ENCODE results near the gene CRELD1. TPM values are rescaled to one million over a fixed set of nuclear protein-coding genes. Genes with fewer than 3 reads are reported as not detected.
A peak's percentile ranks its signal among the peaks of the same experiment; 100 is the strongest.

CRELD1 gene
- total and polyA plus RNA-seq, 2 of the 13 experiments (the other 11 are each of a cell fraction or from before 2014, with no cell fraction given), result 27.1 to 61.9 TPM

DNA sequence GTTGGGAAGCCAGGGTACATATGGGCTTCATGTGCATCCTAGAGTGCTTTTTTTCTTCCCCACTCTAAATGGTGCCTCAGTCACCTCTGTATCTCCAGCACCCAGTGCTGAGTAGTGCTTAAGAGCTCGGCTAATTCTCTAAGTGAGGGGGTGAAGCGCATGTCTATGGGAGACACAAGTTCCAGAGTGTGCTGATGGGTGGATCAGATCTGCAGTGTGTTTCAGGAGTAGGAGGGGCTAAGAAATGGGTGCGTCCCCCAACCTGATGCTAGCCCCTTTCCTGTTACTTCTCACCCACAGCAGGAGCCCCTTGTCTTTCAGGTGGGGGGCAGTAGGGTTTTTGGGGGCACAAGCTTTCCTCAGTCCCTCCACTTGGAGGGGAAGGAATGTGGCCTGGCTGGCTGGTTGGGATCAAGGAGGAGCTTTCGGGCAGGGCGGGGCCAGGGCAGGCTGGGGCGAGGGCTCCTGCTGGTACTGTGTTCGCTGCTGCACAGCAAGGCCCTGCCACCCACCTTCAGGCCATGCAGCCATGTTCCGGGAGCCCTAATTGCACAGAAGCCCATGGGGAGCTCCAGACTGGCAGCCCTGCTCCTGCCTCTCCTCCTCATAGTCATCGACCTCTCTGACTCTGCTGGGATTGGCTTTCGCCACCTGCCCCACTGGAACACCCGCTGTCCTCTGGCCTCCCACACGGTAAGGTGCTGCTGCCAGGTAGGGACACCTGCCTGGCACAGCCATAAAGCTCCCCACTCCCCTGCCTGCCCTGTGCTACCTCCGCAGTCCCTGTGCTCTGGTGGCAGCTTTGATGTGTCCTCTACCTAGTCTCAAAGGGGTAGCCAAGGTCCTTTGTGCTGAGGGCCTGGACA lies 31.0 kb upstream of the CRELD1 start, which contains the start of gene IL17RE (continued):
- TF ChIP-seq HDAC1 (CRISPR knock-in tag; IDR thresholded peaks at IDR 0.05), result peak; percentile 53
- TF ChIP-seq ZBTB20 (CRISPR knock-in tag; IDR thresholded peaks at IDR 0.05; ENCODE audit: borderline replicate concordance, low read depth), result 0 out of 2 replicates have a peak, but pooled peaks have one; percentile 13
- TF ChIP-seq ZNF549 (CRISPR knock-in tag; IDR thresholded peaks at IDR 0.05), result no peak
- no peak for TF ChIP-seq NCOA5 (CRISPR knock-in tag; IDR thresholded peaks at IDR 0.05)
- TF ChIP-seq DMAP1 (CRISPR knock-in tag; IDR thresholded peaks at IDR 0.05), result peak; percentile 51; the same call in 1 of the 2 replicates
- peak; percentile 72; the same call in 1 of the 2 replicates for TF ChIP-seq SMAD1 (CRISPR knock-in tag; IDR thresholded peaks at IDR 0.05; ENCODE audit: borderline replicate concordance, low read depth)
- peak; percentile 60; the same call in 1 of the 2 replicates for TF ChIP-seq PHF20 (CRISPR knock-in tag; IDR thresholded peaks at IDR 0.05)
- no peak for TF ChIP-seq ATF1 (CRISPR knock-in tag; IDR thresholded peaks at IDR 0.05)
- no peak for TF ChIP-seq HNRNPUL1 (IDR thresholded peaks at IDR 0.05; ENCODE audit: low read depth, low read length)
- TF ChIP-seq, protein P1, sequence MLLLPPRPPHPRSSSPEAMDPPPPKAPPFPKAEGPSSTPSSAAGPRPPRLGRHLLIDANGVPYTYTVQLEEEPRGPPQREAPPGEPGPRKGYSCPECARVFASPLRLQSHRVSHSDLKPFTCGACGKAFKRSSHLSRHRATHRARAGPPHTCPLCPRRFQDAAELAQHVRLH (CRISPR knock-in tag; IDR thresholded peaks at IDR 0.05; ENCODE audit: borderline replicate concordance, low read depth), result peak; percentile 55; the same call in 1 of the 2 replicates
- 0 out of 2 replicates have a peak, but pooled peaks have one; percentile 33 for TF ChIP-seq NFKBIZ (CRISPR knock-in tag; IDR thresholded peaks at IDR 0.05)
- TF ChIP-seq, protein P2, sequence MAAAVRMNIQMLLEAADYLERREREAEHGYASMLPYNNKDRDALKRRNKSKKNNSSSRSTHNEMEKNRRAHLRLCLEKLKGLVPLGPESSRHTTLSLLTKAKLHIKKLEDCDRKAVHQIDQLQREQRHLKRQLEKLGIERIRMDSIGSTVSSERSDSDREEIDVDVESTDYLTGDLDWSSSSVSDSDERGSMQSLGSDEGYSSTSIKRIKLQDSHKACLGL (CRISPR knock-in tag; IDR thresholded peaks at IDR 0.05), result peak; percentile 88
- no peak for TF ChIP-seq GABPA (IDR thresholded peaks at IDR 0.05; ENCODE audit: low read depth, low read length)
- no peak for TF ChIP-seq GABPA (CRISPR knock-in tag; IDR thresholded peaks at IDR 0.05; ENCODE audit: low read depth)
- TF ChIP-seq ZFP62 (CRISPR knock-in tag; IDR thresholded peaks at IDR 0.05), result no peak
- no peak for TF ChIP-seq ZNF468 (CRISPR knock-in tag; IDR thresholded peaks at IDR 0.05)
- TF ChIP-seq, protein P3, sequence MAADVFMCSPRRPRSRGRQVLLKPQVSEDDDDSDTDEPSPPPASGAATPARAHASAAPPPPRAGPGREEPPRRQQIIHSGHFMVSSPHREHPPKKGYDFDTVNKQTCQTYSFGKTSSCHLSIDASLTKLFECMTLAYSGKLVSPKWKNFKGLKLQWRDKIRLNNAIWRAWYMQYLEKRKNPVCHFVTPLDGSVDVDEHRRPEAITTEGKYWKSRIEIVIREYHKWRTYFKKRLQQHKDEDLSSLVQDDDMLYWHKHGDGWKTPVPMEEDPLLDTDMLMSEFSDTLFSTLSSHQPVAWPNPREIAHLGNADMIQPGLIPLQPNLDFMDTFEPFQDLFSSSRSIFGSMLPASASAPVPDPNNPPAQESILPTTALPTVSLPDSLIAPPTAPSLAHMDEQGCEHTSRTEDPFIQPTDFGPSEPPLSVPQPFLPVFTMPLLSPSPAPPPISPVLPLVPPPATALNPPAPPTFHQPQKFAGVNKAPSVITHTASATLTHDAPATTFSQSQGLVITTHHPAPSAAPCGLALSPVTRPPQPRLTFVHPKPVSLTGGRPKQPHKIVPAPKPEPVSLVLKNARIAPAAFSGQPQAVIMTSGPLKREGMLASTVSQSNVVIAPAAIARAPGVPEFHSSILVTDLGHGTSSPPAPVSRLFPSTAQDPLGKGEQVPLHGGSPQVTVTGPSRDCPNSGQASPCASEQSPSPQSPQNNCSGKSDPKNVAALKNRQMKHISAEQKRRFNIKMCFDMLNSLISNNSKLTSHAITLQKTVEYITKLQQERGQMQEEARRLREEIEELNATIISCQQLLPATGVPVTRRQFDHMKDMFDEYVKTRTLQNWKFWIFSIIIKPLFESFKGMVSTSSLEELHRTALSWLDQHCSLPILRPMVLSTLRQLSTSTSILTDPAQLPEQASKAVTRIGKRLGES (CRISPR knock-in tag; IDR thresholded peaks at IDR 0.05; ENCODE audit: borderline replicate concordance), result no peak
- peak; percentile 31; the same call in 1 of the 2 replicates for TF ChIP-seq MXD4 (CRISPR knock-in tag; IDR thresholded peaks at IDR 0.05)
- TF ChIP-seq ZNF619 (CRISPR knock-in tag; IDR thresholded peaks at IDR 0.05), result no peak
- TF ChIP-seq IRX3 (CRISPR knock-in tag; IDR thresholded peaks at IDR 0.05; ENCODE audit: borderline replicate concordance, low read depth), result peak; percentile 61; the same call in 1 of the 2 replicates
- no peak for TF ChIP-seq HOXD1 (CRISPR knock-in tag; IDR thresholded peaks at IDR 0.05)
- TF ChIP-seq, protein P4, sequence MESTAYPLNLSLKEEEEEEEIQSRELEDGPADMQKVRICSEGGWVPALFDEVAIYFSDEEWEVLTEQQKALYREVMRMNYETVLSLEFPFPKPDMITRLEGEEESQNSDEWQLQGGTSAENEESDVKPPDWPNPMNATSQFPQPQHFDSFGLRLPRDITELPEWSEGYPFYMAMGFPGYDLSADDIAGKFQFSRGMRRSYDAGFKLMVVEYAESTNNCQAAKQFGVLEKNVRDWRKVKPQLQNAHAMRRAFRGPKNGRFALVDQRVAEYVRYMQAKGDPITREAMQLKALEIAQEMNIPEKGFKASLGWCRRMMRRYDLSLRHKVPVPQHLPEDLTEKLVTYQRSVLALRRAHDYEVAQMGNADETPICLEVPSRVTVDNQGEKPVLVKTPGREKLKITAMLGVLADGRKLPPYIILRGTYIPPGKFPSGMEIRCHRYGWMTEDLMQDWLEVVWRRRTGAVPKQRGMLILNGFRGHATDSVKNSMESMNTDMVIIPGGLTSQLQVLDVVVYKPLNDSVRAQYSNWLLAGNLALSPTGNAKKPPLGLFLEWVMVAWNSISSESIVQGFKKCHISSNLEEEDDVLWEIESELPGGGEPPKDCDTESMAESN (CRISPR knock-in tag; conservative IDR thresholded peaks at IDR 0.05), result peak; percentile 33
- TF ChIP-seq, protein P5, sequence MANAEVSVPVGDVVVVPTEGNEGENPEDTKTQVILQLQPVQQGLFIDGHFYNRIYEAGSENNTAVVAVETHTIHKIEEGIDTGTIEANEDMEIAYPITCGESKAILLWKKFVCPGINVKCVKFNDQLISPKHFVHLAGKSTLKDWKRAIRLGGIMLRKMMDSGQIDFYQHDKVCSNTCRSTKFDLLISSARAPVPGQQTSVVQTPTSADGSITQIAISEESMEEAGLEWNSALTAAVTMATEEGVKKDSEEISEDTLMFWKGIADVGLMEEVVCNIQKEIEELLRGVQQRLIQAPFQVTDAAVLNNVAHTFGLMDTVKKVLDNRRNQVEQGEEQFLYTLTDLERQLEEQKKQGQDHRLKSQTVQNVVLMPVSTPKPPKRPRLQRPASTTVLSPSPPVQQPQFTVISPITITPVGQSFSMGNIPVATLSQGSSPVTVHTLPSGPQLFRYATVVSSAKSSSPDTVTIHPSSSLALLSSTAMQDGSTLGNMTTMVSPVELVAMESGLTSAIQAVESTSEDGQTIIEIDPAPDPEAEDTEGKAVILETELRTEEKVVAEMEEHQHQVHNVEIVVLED (CRISPR knock-in tag; IDR thresholded peaks at IDR 0.05; ENCODE audit: borderline replicate concordance), result peak; percentile 45; the same call in 1 of the 2 replicates
